Measurements from ENCODE around the gene MRPL44. TPM values are rescaled to one million over a fixed set of nuclear protein-coding genes. Genes with fewer than 3 reads are reported as not detected.

The MRPL44 gene
- total and polyA plus RNA-seq, 2 of the 13 experiments (the other 11 are each of a cell fraction or from before 2014, with no cell fraction given), result 38.4 to 78.0 TPM

DNA sequence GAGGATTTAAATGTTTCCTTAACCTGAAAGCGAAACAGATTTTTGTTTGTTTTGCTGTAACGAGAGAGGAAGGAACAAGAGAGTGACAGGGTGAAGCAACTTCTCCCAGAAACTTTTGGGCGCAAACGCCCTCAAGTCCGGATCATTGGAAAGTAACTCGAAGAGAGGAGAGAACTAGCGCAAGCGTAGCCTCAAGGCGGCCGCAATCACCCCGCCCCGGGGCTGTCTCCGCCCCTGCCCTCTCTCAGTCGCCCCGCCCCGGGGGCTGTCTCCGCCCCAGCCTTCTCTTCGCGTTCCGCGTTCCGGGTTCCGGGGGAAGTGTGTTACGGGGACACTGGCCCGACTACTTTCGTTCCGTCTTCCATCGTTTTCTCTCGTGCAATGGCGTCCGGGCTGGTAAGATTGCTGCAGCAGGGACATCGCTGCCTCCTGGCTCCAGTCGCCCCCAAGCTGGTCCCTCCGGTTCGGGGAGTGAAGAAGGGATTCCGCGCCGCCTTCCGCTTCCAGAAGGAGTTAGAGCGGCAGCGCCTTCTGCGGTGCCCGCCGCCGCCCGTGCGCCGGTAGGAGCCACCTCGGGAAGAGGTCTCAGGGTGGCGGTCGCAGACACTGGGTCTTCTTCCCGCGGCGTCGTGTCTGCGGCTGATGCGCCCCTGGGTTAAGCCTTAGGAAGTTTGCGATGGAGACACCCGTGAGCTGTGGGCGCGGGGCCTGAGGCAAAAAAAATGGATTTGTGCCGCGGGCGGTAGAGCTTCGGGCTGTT, at the start of gene MRPL44 (continued):
- TF ChIP-seq, protein P1, sequence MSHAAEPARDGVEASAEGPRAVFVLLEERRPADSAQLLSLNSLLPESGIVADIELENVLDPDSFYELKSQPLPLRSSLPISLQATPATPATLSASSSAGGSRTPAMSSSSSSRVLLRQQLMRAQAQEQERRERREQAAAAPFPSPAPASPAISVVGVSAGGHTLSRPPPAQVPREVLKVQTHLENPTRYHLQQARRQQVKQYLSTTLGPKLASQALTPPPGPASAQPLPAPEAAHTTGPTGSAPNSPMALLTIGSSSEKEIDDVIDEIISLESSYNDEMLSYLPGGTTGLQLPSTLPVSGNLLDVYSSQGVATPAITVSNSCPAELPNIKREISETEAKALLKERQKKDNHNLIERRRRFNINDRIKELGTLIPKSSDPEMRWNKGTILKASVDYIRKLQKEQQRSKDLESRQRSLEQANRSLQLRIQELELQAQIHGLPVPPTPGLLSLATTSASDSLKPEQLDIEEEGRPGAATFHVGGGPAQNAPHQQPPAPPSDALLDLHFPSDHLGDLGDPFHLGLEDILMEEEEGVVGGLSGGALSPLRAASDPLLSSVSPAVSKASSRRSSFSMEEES (CRISPR knock-in tag; IDR thresholded peaks at IDR 0.05), result peak; percentile 84
- TF ChIP-seq RARG (CRISPR knock-in tag; IDR thresholded peaks at IDR 0.05; ENCODE audit: low read depth) (peak; percentile 95; the same call in 1 of the 2 replicates), CBX1 (IDR thresholded peaks at IDR 0.05; ENCODE audit: low read depth) (peak; percentile 99), ARID2 (CRISPR knock-in tag; IDR thresholded peaks at IDR 0.05; ENCODE audit: borderline replicate concordance) (peak; percentile 99), NR2C2 (CRISPR knock-in tag; IDR thresholded peaks at IDR 0.05; ENCODE audit: borderline replicate concordance) (peak; percentile 90), NFE2L1 (CRISPR knock-in tag; IDR thresholded peaks at IDR 0.05; ENCODE audit: borderline replicate concordance) (no peak), KDM3A (CRISPR knock-in tag; IDR thresholded peaks at IDR 0.05; ENCODE audit: low read depth) (peak; percentile 98), SAP130 (CRISPR knock-in tag; IDR thresholded peaks at IDR 0.05; ENCODE audit: low read depth) (peak; percentile 98), ZNF780A (CRISPR knock-in tag; IDR thresholded peaks at IDR 0.05) (peak; percentile 81; the same call in 1 of the 2 replicates), CCDC6 (CRISPR knock-in tag; IDR thresholded peaks at IDR 0.05) (peak; percentile 98; the same call in 1 of the 2 replicates), ZNF18 (CRISPR knock-in tag; IDR thresholded peaks at IDR 0.05; ENCODE audit: insufficient replicate concordance) (peak; percentile 87), ZBTB20 (CRISPR knock-in tag; IDR thresholded peaks at IDR 0.05; ENCODE audit: borderline replicate concordance, low read depth) (peak; percentile 97), U2AF2 (IDR thresholded peaks at IDR 0.05; ENCODE audit: low read depth, low read length) (peak; percentile 81; the same call in 1 of the 2 replicates), SMAD1 (CRISPR knock-in tag; IDR thresholded peaks at IDR 0.05; ENCODE audit: borderline replicate concordance, low read depth) (peak; percentile 99; the same call in 1 of the 2 replicates), ZFP82 (CRISPR knock-in tag; IDR thresholded peaks at IDR 0.05; ENCODE audit: borderline replicate concordance) (0 out of 2 replicates have a peak, but pooled peaks have one; percentile 93), ZSCAN20 (CRISPR knock-in tag; IDR thresholded peaks at IDR 0.05; ENCODE audit: borderline replicate concordance) (peak; percentile 87; the same call in 1 of the 2 replicates), PAX8 (CRISPR knock-in tag; IDR thresholded peaks at IDR 0.05; ENCODE audit: borderline replicate concordance) (peak; percentile 94; the same call in 1 of the 2 replicates)
- TF ChIP-seq, protein P2, sequence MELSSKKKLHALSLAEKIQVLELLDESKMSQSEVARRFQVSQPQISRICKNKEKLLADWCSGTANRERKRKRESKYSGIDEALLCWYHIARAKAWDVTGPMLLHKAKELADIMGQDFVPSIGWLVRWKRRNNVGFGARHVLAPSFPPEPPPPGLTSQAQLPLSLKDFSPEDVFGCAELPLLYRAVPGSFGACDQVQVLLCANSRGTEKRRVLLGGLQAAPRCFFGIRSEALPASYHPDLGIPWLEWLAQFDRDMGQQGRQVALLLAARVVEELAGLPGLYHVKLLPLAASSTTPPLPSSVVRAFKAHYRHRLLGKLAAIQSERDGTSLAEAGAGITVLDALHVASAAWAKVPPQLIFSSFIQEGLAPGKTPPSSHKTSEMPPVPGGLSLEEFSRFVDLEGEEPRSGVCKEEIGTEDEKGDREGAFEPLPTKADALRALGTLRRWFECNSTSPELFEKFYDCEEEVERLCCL (CRISPR knock-in tag; IDR thresholded peaks at IDR 0.05; ENCODE audit: borderline replicate concordance), result peak; percentile 52; the same call in 1 of the 2 replicates
- TF ChIP-seq, protein P3, sequence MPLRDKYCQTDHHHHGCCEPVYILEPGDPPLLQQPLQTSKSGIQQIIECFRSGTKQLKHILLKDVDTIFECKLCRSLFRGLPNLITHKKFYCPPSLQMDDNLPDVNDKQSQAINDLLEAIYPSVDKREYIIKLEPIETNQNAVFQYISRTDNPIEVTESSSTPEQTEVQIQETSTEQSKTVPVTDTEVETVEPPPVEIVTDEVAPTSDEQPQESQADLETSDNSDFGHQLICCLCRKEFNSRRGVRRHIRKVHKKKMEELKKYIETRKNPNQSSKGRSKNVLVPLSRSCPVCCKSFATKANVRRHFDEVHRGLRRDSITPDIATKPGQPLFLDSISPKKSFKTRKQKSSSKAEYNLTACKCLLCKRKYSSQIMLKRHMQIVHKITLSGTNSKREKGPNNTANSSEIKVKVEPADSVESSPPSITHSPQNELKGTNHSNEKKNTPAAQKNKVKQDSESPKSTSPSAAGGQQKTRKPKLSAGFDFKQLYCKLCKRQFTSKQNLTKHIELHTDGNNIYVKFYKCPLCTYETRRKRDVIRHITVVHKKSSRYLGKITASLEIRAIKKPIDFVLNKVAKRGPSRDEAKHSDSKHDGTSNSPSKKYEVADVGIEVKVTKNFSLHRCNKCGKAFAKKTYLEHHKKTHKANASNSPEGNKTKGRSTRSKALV (CRISPR knock-in tag; IDR thresholded peaks at IDR 0.05), result peak; percentile 96
- TF ChIP-seq, protein P4, sequence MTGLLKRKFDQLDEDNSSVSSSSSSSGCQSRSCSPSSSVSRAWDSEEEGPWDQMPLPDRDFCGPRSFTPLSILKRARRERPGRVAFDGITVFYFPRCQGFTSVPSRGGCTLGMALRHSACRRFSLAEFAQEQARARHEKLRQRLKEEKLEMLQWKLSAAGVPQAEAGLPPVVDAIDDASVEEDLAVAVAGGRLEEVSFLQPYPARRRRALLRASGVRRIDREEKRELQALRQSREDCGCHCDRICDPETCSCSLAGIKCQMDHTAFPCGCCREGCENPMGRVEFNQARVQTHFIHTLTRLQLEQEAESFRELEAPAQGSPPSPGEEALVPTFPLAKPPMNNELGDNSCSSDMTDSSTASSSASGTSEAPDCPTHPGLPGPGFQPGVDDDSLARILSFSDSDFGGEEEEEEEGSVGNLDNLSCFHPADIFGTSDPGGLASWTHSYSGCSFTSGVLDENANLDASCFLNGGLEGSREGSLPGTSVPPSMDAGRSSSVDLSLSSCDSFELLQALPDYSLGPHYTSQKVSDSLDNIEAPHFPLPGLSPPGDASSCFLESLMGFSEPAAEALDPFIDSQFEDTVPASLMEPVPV (CRISPR knock-in tag; IDR thresholded peaks at IDR 0.05), result peak; percentile 78; the same call in 1 of the 2 replicates

Measured in HepG2 (cell line).